Activated CD4-positive, alpha-beta T cell treated with anti-CD3 and anti-CD28 coated beads, Interleukin-2, amount 50 U/mL, for 24 hours (primary cell): ENCODE data around the gene KAZN.

Source experiments
- DNase-seq, 2 donors: peaks; one replicate each; pipeline ENCODE4 v3.0.0-alpha.2; 2020; ENCODE audit warnings: low read depth in 1 of 2, low spot score in 1 of 2

KAZN gene

DNA sequence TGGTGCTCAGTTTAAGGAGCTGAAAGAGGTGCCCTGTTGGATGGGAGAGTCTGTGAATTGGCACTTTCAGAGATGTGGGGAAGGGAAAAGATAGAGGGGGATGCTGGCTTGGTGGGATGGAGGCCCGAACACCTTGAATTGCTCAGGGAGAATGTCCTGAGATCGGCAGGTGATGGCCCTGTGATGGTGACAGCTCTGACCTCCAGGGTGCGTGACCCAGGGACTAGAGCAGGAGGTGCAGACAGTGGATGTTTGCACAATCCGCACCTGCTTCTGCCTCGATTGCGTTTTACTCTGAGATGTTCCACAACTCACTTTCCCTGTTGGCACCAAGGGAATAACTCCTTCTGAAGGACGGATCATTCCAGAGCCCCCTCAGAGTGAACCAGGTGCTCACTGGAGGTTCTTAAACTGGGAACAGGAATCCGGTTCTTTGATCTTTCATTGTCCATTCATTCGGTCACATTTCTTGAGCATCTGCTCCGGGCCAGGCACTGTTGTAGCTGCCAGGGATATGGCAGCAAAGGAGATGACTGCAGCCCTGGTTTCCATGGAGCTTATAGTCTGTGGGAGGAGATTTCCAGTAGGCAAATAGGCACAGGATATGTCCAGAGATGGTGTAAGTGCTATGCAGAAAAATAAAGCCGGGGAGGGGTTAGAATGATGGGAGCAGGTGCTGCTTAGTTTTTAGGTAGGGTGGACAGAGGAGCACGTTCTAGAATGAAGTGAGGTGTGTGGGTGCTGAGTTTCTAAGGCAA, 328.5 kb downstream of the KAZN start:
- no peak for DNase-seq

DNA sequence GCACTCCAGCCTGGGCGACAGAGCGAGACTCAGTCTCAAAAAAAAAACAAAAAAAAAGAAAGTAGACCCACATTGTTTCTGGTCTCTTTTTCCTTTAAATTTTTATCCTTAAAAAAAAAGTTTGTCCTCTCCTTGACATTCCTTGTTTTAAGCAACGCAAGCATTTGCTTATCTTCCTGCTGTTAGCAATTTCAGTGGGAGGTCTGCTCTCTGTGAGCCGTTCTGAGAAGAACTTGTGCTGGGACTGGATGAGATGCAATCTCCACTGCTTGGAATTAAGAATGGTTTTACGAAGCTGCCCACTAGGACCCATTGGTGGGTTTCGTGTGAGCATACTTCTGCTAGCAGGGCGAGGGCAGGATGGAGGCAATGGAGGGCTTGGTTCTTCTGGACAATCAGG, 329.9 kb downstream of the KAZN start:
- DNase-seq = no peak

DNA sequence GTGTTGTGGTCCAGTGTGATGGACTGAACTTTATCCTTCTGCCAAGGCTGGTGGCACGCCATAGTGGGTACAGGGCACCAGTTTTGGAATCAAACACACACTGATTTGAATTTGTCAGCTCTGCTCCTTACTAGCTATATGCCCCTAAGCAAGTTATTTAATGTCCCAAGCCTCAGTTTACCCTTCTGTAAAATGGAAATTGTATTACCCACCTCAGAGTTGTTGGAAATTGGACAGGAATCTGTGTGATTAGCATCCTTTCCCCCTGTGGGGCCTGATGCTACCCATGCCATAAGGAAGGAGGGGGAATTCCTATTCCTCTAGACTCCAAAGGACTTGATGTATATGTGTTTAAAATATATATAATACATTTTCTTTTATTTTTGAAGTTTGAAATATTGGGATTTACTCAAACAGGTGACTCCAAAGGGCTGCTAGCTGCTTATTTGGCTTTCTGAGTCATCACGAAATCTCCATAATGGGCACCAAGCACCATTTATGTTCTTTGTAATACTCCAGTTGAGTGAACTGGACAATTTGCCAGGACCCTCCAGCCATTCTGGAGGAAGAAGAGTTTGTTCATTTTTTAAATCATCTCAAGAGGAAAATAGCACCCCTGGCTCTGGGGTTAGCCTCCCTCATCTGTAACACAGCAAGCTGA, 330.5 kb downstream of the KAZN start:
- DNase-seq = no peak

- DNase-seq = no peak
Observed at GRCh38 chr1:14929547-14930246, 331.2 kb downstream of the KAZN start.

DNA sequence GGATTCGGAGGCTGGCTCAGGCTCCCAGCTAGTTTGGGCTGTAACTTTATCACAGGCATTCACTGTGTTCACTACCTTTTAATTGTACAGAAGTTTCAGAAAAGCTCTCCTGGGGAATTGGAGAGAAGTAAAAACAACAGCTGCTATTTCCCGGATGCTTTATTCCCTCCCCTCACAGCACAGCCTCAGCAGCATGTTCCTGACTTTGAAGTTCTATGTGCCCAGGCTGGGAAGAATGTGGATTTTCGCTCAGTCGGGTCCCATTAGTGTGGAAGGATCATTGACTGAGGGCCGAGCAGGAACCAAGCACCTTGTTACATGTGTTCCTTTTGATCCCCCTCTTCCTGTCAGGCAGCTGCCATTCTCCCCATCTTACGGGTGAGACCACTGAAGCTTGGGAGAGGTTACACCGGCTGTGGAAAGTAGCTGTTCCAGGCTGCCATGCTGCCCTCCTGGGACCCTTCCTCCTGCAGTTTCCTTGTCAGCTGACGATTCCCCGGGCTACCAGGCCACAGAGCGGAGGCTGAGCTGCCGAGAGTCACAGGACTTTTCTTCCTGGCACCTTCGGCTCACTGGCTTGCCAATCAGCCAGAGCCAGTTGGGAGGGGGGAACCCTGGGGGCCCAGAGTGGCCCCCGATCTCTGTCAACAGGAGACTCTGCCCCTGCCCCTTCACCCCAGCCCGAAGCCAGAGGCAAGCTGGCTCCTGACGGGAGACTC, 331.9 kb downstream of the KAZN start:
- DNase-seq = no peak

DNA sequence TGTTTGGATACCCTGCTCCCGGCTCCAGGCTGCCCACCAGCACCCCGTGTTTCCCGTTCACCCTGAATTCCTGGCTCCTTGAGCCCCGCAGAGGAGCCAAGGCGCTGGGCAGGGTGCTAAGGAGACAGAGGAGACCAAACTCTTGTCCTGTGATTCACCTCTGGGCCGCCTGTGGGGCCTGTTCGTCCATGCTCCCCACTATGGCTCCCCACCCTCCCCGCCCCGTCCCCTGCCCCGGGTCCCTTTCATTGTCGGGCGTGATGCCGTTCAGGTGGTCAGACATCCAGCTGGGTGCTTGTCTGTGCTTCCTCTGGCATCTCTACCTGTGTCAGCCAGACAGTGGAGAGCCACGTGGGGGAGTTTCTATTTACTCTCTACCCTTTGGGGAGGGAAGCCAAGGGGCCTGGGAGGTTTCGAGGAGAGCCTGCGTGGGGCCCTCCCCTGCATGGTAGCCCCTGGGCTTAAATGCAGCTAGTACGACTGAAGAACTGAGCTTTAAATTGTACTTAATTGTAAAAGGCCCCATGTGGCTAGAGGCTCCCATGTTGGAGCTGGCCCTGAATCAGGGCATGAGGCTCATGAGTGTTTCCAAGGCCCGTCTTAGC, 333.7 kb downstream of the KAZN start:
- no peak for DNase-seq

GRCh38 chr1:14934867-14935266, 336.4 kb downstream of the KAZN start:
- no peak for DNase-seq

GRCh38 chr1:14936815-14937214, 338.3 kb downstream of the KAZN start:
- no peak for DNase-seq

- DNase-seq = no peak
Observed at GRCh38 chr1:14937288-14937949, 338.9 kb downstream of the KAZN start.

- no peak for DNase-seq
Observed at GRCh38 chr1:14939527-14940284, 341.2 kb downstream of the KAZN start.

GRCh38 chr1:14940285-14940870, 341.9 kb downstream of the KAZN start:
- no peak for DNase-seq

DNA sequence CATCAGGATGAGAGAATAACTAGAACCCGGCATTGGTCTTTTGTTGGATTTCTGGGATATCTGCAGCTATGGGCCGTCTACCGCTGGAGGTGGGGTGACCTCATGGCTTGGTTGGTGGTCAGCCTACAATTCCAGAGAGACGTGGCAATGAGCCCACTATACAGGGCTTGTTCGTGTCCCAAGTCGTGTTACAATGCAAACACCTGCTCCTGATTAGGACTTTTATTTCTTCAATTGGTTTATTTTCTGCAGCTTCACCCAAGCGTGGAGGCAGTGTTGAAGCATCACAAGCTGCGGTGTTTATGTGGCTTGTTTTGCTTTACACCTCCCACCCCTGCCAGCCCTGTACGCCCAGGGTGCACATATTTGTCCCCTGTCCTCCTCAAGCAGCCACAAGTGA, 343.4 kb downstream of the KAZN start:
- no peak for DNase-seq

DNA sequence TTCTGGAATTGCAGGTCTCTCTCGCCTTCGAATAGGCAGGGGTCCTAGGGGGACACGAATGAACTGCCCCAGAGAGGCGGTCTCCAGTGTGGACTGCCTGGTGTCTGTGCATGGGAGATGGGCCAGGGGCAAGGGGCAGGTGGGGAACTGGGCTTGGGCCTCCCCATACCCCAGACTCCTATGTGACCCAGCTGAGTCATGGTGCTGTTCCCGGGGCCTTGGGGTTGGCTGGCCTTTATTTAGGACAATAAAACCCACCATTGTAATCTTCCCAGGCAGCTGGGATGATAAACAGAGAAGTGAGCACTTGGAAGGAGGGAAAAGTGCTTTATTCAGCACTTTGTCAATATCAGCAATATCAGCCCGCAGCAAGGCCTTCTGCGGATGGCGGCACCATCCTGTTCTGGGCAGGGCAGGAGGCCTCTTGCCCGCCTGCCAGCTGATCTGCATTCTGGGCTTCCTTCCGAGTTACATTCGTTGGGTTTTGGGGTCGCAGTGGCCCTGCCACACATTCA, 346.0 kb downstream of the KAZN start:
- no peak for DNase-seq

DNA sequence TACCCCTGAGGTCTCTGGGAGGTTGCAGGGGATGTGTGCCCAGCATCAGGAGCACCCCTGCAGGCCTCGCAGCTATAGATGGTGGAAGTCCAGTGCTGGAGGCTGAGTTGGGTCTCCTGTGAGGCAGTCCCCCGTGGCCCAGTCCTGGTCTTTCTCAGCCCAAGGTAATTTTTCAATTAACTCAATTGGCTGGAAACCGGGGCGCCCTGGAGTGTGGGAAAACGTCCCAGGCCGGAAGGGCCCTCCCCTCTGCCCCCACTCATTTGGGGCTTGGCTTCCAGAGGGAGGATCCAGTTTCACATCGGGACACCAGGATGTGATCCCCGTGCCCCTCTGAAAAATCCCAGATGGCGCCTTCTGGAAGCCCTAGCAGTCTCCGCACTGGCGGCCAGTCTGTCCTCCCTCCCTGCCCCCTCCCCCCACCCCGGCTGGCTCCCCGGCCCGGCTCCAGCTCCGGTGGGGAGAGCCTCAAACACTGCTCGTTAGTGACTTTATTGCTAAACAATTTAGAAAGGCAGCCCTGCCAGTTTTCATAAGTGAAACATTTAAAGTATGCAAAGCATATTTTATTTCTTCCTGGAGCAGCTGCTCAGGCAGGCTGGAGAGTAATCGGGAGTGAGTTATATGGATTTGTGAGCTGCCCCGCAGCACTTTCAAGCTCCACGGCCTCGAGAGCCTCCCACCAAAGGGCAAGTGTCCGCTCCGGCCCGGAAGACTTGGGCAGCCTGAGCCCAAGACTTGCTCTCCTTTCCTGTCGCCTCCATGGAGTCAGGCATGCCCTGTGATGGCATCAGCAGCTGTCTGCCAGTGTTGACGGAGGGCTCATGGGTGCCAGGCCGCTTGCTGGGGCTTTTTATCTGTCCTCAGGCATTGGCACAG, 346.9 kb downstream of the KAZN start:
- DNase-seq = no peak

DNA sequence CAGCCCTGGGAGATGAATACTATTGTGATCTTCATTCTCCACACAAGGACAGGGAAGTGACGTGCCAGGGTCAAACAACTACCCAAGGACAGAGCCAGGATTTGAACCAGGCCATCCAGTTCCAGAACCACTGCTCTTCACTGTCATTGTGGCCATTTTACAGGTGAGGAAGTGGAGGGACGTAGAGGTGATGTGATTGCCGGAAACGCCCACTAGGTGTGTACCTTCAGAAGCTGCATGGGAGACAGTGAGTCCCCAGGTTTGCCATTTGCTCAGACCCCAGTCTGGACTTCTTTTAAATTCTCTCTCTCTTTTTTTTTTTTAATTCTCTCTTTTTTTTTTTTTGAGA, 347.5 kb downstream of the KAZN start:
- no peak for DNase-seq

DNA sequence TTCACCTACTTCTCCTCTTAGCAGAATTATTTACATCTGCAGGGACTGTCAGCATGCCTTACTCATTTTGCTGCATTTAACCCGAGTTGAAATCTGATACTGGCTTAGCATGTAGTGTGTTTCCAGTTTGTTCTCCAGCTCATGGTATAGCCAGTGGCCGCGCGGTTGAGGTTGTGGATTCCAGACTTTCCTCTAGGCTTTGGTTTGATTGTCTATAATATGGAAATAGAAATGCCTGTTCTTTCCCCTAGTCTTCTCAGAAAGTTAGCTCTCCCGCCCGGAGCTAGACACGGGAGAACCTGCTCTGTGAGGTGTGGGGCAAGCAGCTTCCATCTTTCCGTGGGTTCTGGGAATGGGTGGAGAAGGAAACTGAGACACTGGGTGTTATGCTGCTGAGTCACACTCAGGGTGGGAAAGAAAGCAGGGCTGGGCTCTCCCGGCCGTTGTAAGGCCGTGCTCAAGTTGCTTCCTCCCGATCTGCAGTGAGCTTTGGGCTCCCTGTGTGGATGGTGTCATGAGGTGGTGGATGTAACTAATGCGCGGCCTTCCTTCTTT, 348.3 kb downstream of the KAZN start:
- no peak for DNase-seq

GRCh38 chr1:14947421-14947820, 348.9 kb downstream of the KAZN start:
- no peak for DNase-seq

- DNase-seq = no peak
Observed at GRCh38 chr1:14948112-14948652, 349.7 kb downstream of the KAZN start.
